NB4 (cell line): Measurements from ENCODE around the gene NRDE2.

Source experiments
- DNase-seq: peaks from one replicate; pipeline ENCODE4 v3.0.0; 2010; ENCODE audit warnings: low read depth
- H3K4me3 ChIP-seq: one replicate; pipeline ENCODE4 v1.5.1; 2011; ENCODE audit warnings: mild to moderate bottlenecking, low read depth, low read length, moderate library complexity
- CTCF ChIP-seq: IDR thresholded peaks from one replicate; pipeline ENCODE4 v1.5.1; 2012; ENCODE audit warnings: low read depth, low read length
- MYC ChIP-seq: IDR thresholded peaks from 2 replicates; pipeline ENCODE4 v1.6.1; 2011; ENCODE audit warnings: low read depth, low read length
- POLR2A ChIP-seq: IDR thresholded peaks from 2 replicates; pipeline ENCODE4 v1.6.1; 2011; ENCODE audit warnings: mild to moderate bottlenecking; ENCODE audit not compliant: insufficient read length; ENCODE audit errors: extremely low read depth
- TF ChIP-seq, protein P1 (sequence below): IDR thresholded peaks from 2 replicates; pipeline ENCODE4 v1.6.1; 2011; ENCODE audit warnings: low read depth, low read length

The NRDE2 gene

DNA sequence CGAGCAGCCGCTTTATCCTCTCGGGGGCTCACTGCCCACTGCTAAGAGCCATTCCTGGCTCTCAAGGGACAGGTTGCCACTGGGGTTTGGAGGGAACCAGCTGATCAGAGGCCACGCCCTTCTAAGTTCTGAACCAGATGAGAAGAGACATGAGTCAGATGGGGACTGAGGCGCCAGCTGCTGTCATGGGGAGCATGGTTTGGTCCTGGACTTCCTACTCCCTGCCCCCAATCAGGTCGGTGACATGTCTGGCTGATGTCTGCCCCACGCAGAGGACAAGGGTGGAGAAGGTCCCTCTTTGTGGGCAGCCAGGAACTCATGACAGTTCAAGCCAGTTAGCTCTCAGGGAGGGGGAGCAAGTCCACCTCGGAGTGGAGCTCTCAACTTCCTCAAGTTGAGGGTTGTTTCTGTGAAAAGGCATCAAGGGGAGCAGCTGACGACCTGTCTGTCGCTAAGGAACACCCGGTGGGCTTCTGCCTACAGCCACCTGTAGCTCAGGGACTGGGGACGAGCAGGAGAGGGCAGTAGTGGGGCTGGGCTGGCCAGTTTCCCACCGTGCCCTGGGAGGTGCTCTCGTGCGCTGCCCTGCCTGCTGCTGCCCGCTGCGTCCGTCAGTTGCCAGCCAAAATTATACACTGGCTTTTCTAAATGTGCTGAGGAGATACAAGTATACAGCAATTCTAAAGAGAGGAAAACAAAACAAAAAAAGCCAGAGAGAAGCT, 54.9 kb downstream of the NRDE2 start:
- TF ChIP-seq, protein P1, sequence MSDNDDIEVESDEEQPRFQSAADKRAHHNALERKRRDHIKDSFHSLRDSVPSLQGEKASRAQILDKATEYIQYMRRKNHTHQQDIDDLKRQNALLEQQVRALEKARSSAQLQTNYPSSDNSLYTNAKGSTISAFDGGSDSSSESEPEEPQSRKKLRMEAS = no peak
- DNase-seq = peak; percentile 14
- no peak overlapping the region for H3K4me3 ChIP-seq

DNA sequence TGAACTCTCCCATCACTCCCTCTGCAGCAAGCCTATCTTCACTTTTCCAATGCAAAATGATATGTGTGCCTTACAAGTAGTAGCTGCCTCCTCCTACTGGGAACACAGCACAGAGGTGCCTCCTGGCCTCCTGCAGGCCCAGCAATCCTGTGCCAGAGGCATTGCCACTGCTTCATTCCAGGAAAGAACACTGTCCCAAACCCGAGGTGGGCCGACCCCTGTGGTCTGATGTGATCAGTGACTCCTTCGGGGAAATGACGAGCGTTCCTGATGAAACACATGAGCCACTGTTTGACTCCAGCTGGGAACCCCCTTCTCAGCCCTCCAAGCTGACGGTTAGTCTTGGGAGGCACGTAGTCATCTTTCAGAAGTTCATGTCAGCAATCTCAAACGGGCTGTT, 55.9 kb downstream of the NRDE2 start:
- no peak overlapping the region for H3K4me3 ChIP-seq
- no peak for TF ChIP-seq POLR2A
- TF ChIP-seq, protein P1 = no peak
- no peak for TF ChIP-seq CTCF
- TF ChIP-seq MYC = no peak
- no peak for DNase-seq

DNA sequence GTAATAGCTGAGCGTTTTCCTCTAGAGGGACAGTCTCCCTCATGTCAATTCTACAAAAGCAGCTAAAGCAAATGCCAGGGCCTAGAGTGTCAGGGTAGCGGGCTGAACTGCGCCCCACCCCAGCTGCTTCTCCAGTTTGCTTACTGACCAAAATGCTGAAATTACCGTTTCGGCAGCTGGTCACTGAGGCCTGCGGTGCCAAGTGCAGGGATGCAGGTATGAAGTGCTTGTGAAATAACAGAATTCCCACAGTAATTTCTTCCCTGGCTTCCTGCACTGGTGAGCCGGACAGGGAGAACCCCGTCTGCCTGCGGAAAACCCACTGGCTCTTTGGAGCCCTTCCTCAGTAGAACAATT, 56.3 kb downstream of the NRDE2 start:
- DNase-seq = no peak
- TF ChIP-seq, protein P1 = no peak
- no peak for TF ChIP-seq MYC
- TF ChIP-seq CTCF = no peak
- no peak for TF ChIP-seq POLR2A
- no peak overlapping the region for H3K4me3 ChIP-seq

DNA sequence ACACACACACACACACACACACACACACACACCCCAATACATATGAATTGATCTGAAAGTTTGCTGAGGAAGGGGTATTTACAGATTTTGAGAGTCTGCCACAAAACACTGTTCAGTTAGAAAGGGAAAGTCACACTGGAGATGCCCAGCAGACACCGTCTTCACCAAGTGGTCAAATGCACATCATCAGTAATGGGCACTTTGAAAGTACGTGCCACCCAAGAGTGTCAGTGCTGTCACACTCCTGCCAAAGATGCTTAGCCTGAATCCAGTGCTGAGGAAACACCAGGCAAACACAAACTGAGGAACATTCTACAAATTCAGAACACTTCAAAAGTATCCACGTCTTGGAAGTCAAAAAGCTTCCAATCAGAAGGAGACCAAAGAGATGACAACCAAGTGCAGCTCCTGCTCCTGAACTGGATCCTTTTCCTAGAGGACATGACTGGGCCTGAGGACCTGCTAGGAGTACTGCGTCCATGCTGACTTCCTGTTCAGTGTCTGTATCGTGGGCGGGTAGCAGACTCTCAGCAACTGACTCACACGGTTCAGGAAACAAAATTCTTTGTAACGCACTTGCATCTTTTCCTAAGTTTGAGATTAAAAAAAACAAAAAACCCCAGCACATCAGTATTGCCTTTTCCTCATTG, 56.8 kb downstream of the NRDE2 start:
- TF ChIP-seq CTCF (no peak), POLR2A (no peak), MYC (no peak)
- TF ChIP-seq, protein P1 = no peak
- peak; percentile 22 for DNase-seq
- H3K4me3 ChIP-seq = no peak overlapping the region

- no peak overlapping the region for H3K4me3 ChIP-seq
- no peak for DNase-seq
- TF ChIP-seq MYC (no peak), CTCF (no peak), POLR2A (no peak)
- TF ChIP-seq, protein P1 = no peak
Measured at GRCh38 chr14:90274019-90274418, 57.7 kb downstream of the NRDE2 start.

GRCh38 chr14:90273532-90273931, 58.2 kb downstream of the NRDE2 start:
- TF ChIP-seq, protein P1 = no peak
- TF ChIP-seq CTCF (no peak), POLR2A (no peak), MYC (no peak)
- DNase-seq = no peak
- H3K4me3 ChIP-seq = no peak overlapping the region
